Stimulated activated CD8-positive, alpha-beta memory T cell treated with anti-CD3 and anti-CD28 coated beads, Interleukin-4, amount 100 ng/mL, for 48 hours (primary cell): ENCODE measurements around the gene NDUFC1.
A peak's percentile ranks its signal among the peaks of the same experiment; 100 is the strongest.
"Not testable (repeated sequence)": the region's sequence is repeated elsewhere in the genome, so short reads cannot be mapped to it uniquely, and the experiment has no call there.

Experiments
- DNase-seq: peaks from one replicate; pipeline ENCODE4 v3.0.0-alpha.2; 2020

The NDUFC1 gene

GRCh38 chr4:139301821-139302611, at the start of gene NDUFC1:
NDUFC1 (minus strand) TSS chr4:139302477; CDS start chr4:139295798, 6,679 bp downstream.
- peak; percentile 78 for DNase-seq

DNA sequence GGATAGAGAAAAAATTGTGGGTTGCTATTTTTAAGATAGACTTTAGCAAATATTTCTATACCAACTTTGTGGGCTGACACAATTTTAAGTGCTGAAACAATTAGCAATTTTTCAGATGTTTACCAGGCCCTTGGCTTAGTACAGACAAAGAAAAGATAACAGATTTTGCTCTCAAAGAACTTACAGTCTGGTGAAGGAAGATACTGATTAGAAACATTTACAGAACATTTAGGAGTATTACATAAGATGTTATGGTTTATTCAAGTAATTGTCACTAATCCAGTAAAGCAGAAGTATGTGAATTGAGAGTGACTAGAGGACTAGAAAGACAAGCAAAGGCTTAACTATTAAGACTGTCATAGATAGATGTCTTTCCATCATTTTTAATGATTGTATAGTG, 35.3 kb upstream of the NDUFC1 start:
- no peak for DNase-seq

DNA sequence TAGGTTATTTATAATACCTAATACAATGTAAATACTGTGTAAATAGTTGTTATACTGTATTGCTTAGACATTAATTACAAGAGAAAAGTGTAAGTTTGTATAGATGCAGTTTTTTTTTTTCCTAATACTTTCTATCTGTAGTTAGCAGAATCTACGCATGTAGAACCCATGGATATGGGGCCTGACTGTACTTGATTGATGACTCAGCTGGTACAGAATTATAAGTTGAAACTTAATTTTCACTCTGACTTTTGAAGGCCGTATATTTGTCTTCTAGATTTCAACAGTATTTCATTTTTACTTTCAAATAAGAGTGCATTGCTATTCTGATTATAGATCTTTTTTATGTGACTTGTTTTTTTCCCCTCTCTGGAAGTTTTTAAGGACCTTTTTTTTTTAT, 30.8 kb upstream of the NDUFC1 start:
- no peak for DNase-seq

DNA sequence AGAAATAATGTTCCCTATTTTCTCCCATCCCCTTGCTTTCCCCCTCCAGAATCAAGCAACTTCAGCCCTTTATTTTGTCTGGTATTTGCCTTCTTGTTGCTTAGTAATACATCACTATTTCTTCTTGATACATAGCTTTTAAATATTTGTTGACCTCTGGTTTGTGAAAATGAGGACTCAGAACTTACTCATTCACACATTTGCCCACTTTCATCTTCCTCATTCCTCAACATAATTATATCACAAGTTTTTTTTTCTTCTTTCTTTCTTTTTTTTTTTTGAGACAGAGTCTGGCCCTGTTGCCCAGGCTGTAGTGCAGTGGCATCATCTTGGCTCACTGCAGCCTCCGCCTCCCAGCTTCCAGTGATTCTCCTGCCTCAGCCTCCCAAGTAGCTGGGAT, 28.9 kb upstream of the NDUFC1 start:
- DNase-seq = no peak

DNA sequence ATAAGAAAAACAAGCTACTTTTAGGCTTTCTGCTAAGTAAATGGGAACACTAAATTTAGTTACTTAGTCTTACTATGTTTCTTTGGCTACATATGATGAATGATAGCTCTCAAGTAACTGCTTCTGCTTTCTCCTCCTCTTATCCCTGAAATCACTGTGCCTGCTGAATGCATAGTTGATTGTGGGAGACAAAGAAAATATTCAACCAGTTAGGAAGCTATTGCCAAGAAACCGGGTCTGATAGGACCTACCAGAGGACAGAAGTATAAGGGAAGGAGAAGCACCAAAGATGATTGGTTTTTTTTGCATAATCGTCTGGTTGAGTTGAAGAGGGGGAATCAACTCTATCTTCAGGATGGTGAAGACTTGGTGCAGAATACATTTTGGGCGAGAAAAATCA, 28.0 kb upstream of the NDUFC1 start:
- DNase-seq = no peak

DNA sequence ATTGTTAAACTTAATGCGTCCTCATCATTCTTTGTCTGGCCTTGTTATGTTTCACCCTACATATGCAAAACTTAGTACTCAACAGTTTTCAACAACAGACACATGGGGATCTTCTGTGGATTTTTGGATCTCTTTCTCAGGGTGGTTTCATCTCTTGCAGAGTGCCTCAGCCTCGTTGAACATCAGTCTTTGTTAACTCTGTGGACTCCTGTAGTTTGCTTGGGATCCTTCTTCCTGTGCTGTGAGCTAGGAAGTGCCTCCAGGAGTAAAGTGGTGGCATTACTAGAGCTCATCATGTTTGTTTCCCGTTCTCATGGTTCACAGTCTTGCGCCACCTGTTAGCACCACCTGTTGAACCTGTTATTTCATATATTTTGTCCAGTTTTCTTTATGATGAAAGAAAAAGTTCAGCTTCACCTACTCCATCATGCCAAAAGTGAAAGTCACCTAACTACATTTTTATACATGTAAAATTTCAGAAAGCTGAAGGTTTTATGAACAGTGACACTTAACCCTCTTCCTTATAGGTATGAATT, 27.5 kb upstream of the NDUFC1 start:
- no peak for DNase-seq

GRCh38 chr4:139324620-139325019, 22.3 kb upstream of the NDUFC1 start:
- DNase-seq = no peak

DNA sequence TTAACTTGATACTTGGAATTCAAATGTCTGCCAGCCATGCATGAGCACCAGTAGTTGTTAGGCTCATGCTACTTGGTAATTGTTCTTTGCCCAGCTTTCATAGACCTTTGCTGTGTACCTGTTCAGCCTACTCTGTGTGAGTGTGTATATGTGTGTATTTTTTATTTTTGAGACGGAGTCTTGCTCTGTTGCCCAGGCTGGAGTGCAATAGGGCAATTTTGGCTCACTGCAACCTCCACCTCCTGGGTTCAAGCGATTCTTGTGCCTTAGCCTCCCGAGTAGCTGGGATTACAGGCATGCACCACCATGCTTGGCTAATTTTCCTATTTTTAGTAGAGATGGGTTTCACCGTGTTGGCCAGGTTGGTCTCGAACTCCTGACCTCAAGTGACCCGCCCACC, 20.3 kb upstream of the NDUFC1 start:
- DNase-seq = not testable (repeated sequence)

DNA sequence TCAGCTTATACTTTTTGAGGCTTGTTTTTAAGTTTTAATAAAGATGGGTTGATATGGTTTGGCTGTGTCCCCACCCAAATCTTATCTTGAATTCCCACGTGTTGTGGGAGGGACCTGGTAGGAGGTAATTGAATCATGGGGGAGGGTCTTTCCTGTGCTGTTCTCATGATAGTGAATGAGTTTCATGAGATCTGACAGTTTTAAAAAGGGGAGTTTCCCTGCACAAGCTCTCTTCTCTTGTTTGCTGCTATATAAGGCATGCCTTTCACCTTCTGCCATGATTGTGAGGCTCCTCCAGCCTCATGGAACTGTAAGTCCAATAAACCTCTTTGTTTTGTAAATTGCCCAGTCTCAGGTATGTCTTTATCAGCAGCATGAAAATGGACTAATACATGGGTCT, 19.8 kb upstream of the NDUFC1 start:
- not testable (repeated sequence) for DNase-seq

- no peak for DNase-seq
Measured at GRCh38 chr4:139319571-139319970, 17.3 kb upstream of the NDUFC1 start.

DNA sequence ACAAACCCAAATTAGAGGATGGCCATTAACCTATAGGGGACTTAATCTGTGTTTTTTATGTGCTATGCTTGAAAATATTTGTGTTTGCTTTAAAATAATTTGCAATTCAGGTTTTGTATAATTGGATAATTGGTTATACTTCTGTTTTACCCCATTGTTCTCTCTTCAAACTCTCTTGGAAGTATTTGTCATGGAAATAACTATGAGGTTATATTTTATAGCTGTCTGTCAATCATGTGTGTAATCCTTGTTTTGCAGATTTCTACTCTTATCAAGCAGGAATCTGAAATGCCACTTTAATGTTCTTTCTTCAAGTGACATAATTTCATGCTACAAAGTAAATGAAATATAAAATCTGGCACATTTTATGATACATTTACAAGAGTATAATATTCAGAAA, 15.4 kb upstream of the NDUFC1 start:
- no peak for DNase-seq

DNA sequence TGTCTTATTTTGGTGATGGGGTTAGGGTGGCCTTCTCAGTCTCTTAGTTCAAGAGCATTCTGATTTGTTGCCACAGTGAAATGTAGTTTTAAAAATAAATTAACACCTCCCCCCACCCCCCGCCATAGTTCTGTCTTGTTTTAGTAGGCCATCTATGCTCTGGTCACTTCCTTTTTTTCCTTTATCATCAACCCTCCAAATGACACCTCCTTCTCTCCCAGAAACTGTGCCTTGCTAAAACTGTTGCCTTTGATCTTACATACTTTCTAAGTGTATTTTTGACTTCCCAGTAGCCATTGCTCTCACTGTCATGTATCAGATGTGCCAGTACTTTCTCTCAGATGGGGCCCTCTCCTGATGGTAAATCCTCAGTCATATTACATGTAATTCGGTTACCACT, 14.5 kb upstream of the NDUFC1 start:
- no peak for DNase-seq

DNA sequence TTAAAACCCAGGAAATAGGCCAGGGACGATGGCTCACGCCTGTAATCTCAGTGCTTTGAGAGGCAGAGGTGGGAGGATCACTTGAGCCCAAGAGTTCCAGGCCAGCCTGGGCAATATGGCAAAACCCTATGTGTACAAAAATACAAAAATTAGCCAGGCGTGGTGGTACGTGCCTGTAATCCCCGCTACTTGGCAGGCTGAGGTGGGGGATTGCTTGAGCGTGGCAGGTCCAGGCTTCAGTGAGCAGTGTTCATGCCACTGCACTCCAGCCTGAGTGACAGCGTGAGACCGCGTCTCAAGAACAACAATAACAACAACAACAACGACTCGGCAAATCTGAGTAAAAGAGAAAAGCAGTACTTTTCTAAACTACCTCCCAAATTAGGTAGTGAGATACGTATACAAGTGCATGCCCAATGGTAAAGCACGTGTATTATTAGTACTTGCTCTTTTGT, 13.0 kb upstream of the NDUFC1 start:
- DNase-seq = no peak

GRCh38 chr4:139314047-139314800, 11.9 kb upstream of the NDUFC1 start:
- no peak for DNase-seq

DNA sequence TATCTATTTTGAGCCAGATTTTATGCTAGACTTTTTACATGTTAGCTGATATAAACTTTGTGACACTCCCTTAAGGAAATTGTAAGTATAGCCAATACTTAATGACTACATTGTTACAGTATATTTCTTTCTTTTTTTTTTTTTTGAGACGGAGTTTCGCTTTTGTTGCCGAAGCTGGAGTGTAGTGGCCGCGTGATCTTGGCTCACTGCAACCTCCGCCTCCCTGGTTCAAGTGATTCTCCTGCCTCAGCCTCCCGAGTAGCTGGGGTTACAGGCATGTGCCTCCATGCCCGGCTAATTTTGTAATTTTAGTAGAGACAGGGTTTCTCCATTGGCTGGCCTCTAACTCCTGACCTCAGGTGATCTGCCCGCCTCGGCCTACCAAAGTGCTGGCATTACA, 11.1 kb upstream of the NDUFC1 start:
- DNase-seq = not testable (repeated sequence)

DNA sequence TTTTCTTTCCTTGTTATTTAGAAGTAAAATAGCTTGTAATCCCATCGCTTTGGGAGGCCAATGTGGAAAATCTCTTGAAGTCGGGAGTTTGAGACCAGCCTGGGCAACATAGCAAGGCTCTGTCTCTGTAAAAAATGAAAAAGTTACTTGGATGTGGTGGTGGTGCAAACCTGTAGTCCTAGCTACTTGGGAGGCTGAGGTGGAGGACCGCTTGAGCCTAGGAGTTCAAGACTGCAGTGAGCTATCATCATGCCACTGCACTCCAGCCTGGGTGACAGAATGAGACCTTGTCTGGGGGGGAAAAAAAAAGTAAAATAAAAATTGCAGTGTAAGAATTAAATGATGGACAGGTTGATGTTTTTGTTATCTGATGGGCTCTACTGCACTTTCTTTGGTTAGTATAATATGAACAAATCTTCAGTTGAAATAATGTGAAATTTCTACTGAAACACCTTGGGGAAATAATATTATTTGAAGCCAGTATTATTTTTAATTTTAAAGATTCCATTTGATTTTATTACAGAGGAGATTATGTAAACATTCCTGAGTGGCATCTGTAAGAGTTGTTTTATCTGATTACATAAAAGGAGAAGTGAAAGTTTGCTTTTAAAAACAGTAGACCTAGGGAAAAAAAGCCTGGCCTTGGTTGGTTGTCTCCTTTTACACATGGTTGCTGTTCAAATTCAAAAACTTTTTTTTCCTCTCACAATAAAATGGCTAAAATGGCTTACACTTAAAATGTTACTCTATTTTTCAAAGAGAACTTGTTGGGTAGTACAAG, 10.5 kb upstream of the NDUFC1 start:
- no peak for DNase-seq

- no peak for DNase-seq
Measured at GRCh38 chr4:139311909-139312308, 9.6 kb upstream of the NDUFC1 start.

DNA sequence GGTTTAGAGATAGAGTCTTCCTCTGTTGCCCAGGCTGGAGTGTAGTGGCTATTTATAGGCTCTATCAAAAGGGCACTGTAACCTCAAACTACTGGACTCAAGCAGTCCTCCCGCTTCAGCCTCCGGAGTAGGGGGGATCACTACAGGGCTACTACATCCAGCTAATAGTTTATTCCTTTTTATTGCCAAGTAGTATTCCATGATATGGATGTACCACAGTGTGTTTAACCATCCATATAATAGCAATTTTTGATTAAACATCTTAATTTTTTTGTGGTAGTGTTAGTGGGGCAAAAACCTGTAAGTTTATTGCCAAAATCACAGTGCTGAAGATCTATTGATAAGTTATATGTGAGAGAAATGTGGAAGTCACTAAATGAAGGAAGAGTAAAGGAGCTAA, 2.6 kb upstream of the NDUFC1 start:
- DNase-seq = no peak

- DNase-seq = peak; percentile 98
Measured at GRCh38 chr4:139301113-139301820, 1.0 kb downstream of the NDUFC1 start, which contains the start of gene NAA15. NAA15 (plus strand) TSS chr4:139301505; CDS start chr4:139301778, 273 bp downstream.

GRCh38 chr4:139300431-139301112, 1.7 kb downstream of the NDUFC1 start:
- peak; percentile 40 for DNase-seq

GRCh38 chr4:139299536-139299935, 2.7 kb downstream of the NDUFC1 start:
- no peak for DNase-seq

DNA sequence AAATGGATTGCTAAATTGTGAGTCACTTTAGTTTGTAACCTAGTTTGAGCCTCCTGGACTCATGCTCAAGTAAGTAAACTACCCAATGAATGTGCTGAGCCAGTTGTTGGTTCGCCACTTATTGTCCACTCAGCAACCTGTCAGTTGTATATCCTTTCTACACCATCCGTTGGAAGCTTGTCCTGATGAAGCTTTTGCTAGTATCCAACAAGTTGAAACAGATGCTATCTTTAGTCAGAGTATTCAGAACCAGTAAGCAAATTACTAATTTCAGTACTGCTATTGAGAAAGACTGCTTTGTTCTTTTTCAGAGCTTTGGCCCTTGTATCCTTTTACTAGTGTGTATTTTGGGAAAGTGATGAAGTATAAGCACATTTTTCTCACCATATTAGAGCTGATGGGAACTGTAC, 5.3 kb downstream of the NDUFC1 start:
- DNase-seq = no peak
